Measurements from ENCODE around the gene MYO9B. TPM values are rescaled to one million over a fixed set of nuclear protein-coding genes. Genes with fewer than 3 reads are reported as not detected.

The MYO9B gene
- total and polyA plus RNA-seq, 10 donors, result 70.5 to 329 (median 256) TPM

DNA sequence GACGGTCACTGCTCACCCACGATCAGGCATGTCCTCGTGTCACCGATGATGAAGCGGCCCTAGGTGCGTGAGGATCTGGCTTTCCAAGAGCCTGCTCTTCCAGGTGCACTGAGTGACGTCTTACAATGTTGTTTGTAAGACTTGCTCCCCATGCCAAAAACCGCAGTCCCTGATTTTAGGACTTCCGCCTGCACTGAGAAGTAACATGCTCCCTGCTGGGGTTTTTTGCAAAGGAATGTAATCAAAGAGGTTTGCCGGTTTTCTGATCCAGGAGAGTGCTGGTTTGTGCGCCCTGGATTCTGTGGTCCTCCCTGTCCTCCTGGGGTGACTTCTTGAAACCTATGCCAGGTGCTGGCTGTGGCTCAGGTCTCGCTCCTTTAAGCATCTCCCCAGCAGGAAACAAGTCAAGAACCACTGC lies 38.8 kb downstream of the MYO9B start:
- Histone ChIP-seq H3K36me3 (peaks cover 0 to 93% (median 20%) of the 10 kb centered on the region in 6 donors), H3K9me3 (no peaks in the 10 kb centered on the region), H3K4me1 (peaks cover 26 to 100% (median 74%) of the 10 kb centered on the region in 6 donors), H3K27me3 (replicated peaks in 1 of 7) (no peaks in the 10 kb centered on the region), H3K27ac (peak overlapping the region in 6 of 8 donors; percentile 1 to 93 (median 88)), H3K4me3 (no peak overlapping the region)
- DNase-seq, result no peak
- intact Hi-C loops (cut with DNase I; ENCODE audit: low total_unique reads), result no loop called here
- TF ChIP-seq, protein P1, sequence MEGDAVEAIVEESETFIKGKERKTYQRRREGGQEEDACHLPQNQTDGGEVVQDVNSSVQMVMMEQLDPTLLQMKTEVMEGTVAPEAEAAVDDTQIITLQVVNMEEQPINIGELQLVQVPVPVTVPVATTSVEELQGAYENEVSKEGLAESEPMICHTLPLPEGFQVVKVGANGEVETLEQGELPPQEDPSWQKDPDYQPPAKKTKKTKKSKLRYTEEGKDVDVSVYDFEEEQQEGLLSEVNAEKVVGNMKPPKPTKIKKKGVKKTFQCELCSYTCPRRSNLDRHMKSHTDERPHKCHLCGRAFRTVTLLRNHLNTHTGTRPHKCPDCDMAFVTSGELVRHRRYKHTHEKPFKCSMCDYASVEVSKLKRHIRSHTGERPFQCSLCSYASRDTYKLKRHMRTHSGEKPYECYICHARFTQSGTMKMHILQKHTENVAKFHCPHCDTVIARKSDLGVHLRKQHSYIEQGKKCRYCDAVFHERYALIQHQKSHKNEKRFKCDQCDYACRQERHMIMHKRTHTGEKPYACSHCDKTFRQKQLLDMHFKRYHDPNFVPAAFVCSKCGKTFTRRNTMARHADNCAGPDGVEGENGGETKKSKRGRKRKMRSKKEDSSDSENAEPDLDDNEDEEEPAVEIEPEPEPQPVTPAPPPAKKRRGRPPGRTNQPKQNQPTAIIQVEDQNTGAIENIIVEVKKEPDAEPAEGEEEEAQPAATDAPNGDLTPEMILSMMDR (IDR thresholded peaks at IDR 0.05 in 8 of 11, conservative IDR thresholded peaks at IDR 0.05 in 3 of 11), result no peak
- TF ChIP-seq POLR2A (IDR thresholded peaks at IDR 0.05), result no peak
- 85 to 91% (median 88%) methylated on average over 10 to 12 of the region's 12 CpGs for WGBS, 5 donors

DNA sequence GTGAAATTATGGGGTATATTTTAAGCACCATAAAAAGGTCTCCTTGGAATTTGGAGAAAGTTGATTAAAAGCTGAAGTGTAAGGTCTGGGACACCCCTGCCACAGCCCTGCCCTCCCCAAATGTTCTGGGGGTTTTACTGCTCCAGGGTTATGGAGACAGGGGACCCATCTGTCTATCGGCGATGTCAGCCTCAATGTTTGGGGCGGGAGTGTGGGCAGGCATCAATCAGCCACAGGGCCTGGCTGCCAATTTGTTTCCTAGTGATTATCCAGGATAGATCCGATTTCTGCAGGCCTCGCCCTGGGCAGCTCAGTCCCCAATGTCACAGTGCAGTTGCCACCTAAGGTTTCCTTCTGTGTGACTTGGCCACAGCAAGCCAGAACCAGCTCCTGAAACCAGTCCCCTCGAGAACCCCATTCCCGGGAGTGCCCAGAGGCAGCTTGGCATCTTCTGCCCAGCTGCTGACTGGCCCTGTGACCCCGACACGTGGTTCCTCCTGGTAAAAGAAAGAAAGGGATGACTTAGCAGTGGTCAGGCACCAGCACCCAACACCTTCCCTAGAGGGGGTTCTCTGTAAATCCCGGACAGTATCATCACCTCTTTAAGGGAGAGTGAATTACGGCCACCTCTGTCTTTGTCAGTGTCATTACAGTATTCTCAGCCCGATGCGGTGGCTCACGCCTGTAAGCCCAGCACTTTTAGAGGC lies 41.6 kb downstream of the MYO9B start:
- Histone ChIP-seq H3K36me3 (peaks cover 0 to 94% (median 20%) of the 10 kb centered on the region in 6 donors), H3K9me3 (no peaks in the 10 kb centered on the region), H3K4me1 (peaks cover 4 to 100% (median 60%) of the 10 kb centered on the region in 6 donors), H3K4me3 (no peak overlapping the region), H3K27ac (peak overlapping the region in 4 of 8 donors; percentile 28 to 92 (median 42)), H3K27me3 (replicated peaks in 1 of 7) (no peaks in the 10 kb centered on the region)
- TF ChIP-seq, protein P1 (IDR thresholded peaks at IDR 0.05 in 8 of 11, conservative IDR thresholded peaks at IDR 0.05 in 3 of 11), result no peak
- no peak for TF ChIP-seq POLR2A (IDR thresholded peaks at IDR 0.05)
- no peak for TF ChIP-seq POLR2AphosphoS5 (IDR thresholded peaks at IDR 0.05)
- intact Hi-C loops (cut with DNase I; ENCODE audit: low total_unique reads), result no loop called here
- 78 to 93% (median 81%) methylated on average over 7 to 14 of the region's 14 CpGs for WGBS, 5 donors
- no peak for DNase-seq

DNA sequence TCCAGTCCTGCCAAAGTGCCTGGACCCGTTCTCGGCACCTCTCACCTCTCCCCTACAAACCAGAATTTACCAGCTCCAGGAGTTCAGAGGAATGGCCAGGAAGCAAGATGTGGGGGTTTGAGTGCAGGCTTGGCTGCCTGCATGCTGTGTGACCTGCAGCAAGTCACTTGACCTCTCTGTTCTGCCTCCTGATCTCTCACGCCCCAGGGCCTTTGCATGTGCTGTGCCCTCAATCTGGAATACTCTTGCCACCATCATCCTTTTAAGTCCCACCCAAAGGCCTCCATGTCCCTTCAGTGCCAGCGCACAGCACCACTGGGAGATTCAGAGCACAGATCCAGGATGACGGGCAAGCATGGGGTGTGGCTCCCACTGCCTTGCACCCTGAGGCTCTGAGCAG lies 43.4 kb downstream of the MYO9B start:
- 94 to 99% (median 96%) methylated on average over 5 of the region's 5 CpGs for WGBS, 5 donors
- DNase-seq, result no peak
- H3K4me1 ChIP-seq, result peaks cover 4 to 100% (median 46%) of the 10 kb centered on the region in 6 donors
- H3K27me3 ChIP-seq (replicated peaks in 1 of 7), result no peaks in the 10 kb centered on the region
- peak overlapping the region in 1 of 8 donors; percentile 16 for H3K27ac ChIP-seq
- intact Hi-C loops (cut with DNase I; ENCODE audit: low total_unique reads), result no loop called here
- H3K36me3 ChIP-seq, result peaks cover 0 to 94% (median 20%) of the 10 kb centered on the region in 6 donors
- TF ChIP-seq POLR2A (IDR thresholded peaks at IDR 0.05), result no peak
- peak in 1 of 3 donors; percentile 9 for TF ChIP-seq POLR2AphosphoS5 (IDR thresholded peaks at IDR 0.05)
- peaks cover 0 to 6% (median 0%) of the 10 kb centered on the region in 8 donors for H3K9me3 ChIP-seq
- no peak overlapping the region for H3K4me3 ChIP-seq

DNA sequence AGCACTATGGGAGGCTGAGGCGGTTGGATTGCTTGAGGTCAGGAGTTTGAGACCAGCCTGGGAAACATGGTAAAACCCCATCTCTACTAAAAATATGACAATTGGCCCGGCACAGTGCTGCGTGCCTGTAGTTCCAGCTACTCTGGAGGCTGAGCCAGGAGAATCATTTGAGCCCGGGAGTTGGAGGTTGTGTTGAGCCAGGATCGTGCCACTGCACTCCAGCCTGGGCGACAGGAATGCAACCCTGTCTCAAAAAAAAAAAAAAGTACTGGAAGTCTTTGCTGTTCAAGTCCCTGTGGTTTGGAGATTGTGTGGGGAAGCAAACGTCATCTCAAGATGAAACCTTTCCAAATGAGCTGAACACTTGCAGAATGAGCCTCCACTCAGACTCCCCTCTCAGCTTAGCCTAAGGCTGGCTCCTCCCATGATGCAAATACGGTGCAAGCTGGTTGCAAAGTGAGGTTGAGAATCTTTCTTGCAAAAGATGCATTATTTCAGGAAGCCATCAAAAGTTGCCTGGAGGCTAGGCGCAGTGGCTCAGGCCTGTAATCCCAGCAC lies 46.2 kb downstream of the MYO9B start:
- H3K27me3 ChIP-seq (replicated peaks in 1 of 7), result no peaks in the 10 kb centered on the region
- 63 to 78% (median 69%) methylated on average over 9 of the region's 9 CpGs for WGBS, 5 donors
- H3K36me3 ChIP-seq, result peaks cover 0 to 67% (median 17%) of the 10 kb centered on the region in 6 donors
- peaks cover 0 to 6% (median 0%) of the 10 kb centered on the region in 8 donors for H3K9me3 ChIP-seq
- H3K4me3 ChIP-seq, result no peak overlapping the region
- intact Hi-C loops (cut with DNase I; ENCODE audit: low total_unique reads), result no loop called here
- TF ChIP-seq POLR2A (IDR thresholded peaks at IDR 0.05), result no peak
- TF ChIP-seq, protein P1 (IDR thresholded peaks at IDR 0.05 in 8 of 11, conservative IDR thresholded peaks at IDR 0.05 in 3 of 11), result no peak
- no peak for DNase-seq
- peaks cover 26 to 100% (median 55%) of the 10 kb centered on the region in 6 donors for H3K4me1 ChIP-seq
- peak overlapping the region in 4 of 8 donors; percentile 4 to 92 (median 67) for H3K27ac ChIP-seq

Measured in spleen (tissue), 11 donors.